Fibroblast of pulmonary artery (primary cell): ENCODE results near the gene IMPDH1.

ENCODE experiments used
- DNase-seq: peaks from one replicate; pipeline ENCODE4 v3.0.0-alpha.2; 2010; ENCODE audit warnings: low read depth
- H3K4me3 ChIP-seq: replicated peaks from 2 replicates; pipeline ENCODE4 v1.5.1; 2011; ENCODE audit warnings: low read depth, mild to moderate bottlenecking, control low read depth, low read length, moderate library complexity
- CTCF ChIP-seq: IDR thresholded peaks from 2 replicates; pipeline ENCODE4 v1.5.1; 2011; ENCODE audit warnings: mild to moderate bottlenecking, control low read depth, low read length, inconsistent platforms; ENCODE audit errors: missing control alignments

The IMPDH1 gene

GRCh38 chr7:128356546-128357216 is 53.1 kb downstream of the IMPDH1 start:
- no peak for TF ChIP-seq CTCF
- no peak for DNase-seq
- H3K4me3 ChIP-seq: no peak overlapping the region

GRCh38 chr7:128353610-128354009 is 56.2 kb downstream of the IMPDH1 start:
- no peak for TF ChIP-seq CTCF
- H3K4me3 ChIP-seq: no peak overlapping the region
- no peak for DNase-seq

- no peak for DNase-seq
- TF ChIP-seq CTCF: no peak
- H3K4me3 ChIP-seq: no peak overlapping the region
Observed at GRCh38 chr7:128353189-128353588, 56.6 kb downstream of the IMPDH1 start.

GRCh38 chr7:128352636-128353035 is 57.1 kb downstream of the IMPDH1 start:
- no peak overlapping the region for H3K4me3 ChIP-seq
- DNase-seq: no peak
- no peak for TF ChIP-seq CTCF

GRCh38 chr7:128352153-128352537 is 57.6 kb downstream of the IMPDH1 start:
- no peak overlapping the region for H3K4me3 ChIP-seq
- TF ChIP-seq CTCF: peak; percentile 19
- peak; percentile 51 for DNase-seq

- H3K4me3 ChIP-seq: no peak overlapping the region
- no peak for TF ChIP-seq CTCF
- DNase-seq: no peak
Observed at GRCh38 chr7:128351296-128352152, 58.3 kb downstream of the IMPDH1 start.
